ENCODE data around the gene SPATA31C2.

The SPATA31C2 gene

DNA sequence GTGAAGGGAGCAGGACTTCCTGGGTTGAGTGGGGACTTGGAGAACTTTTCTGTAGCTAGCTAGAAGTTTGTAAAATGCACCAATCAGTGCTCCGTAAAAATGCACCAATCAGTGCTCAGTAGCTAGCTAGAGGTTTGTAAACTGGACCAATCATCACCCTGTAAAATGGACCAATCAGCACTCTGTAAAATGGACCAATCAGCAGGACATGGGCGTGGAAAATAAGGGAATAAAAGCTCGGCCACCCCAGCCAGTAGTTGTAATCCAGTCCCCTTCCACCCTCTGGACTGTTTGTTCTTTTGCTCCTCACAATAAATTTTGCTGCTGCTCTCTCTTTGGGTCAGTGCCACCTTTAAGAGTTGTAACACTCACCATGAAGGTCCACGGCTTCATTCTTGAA, 29.5 kb downstream of the SPATA31C2 start:
- no peaks in the 10 kb centered on the region for H3K4me1 ChIP-seq (ENCODE audit: insufficient read depth, low read length)
- H3K36me3 ChIP-seq (ENCODE audit: insufficient read depth, low read length): no peaks in the 10 kb centered on the region
- no peak overlapping the region for H3K9ac ChIP-seq (ENCODE audit: low read depth, low read length)
- H3K9me3 ChIP-seq (ENCODE audit: control insufficient read depth, insufficient read depth, low read length): no peaks in the 10 kb centered on the region

DNA sequence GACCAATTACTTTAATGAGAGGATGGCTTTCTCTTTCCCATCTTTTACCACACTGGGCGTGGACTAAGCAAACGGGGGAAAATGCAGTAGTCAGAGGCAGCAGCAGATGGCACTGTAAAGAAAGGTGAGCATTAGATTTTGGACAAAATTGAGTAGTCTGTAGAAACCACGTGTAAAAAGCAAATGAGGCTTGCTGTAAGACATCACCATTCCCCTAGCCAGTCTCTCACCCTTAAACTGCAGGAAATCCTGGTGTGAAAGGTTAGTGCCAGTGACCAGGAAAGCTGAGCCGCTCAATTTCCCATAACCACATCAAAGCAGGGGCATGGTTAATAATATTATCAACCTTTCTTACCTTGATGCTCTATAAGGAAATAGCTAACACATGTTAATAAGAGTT, 31.8 kb downstream of the SPATA31C2 start:
- Histone ChIP-seq H3K36me3 (ENCODE audit: insufficient read depth, low read length) (no peaks in the 10 kb centered on the region), H3K9me3 (ENCODE audit: control insufficient read depth, insufficient read depth, low read length) (no peaks in the 10 kb centered on the region), H3K9ac (ENCODE audit: low read depth, low read length) (no peak overlapping the region), H3K4me1 (ENCODE audit: insufficient read depth, low read length) (no peaks in the 10 kb centered on the region)

DNA sequence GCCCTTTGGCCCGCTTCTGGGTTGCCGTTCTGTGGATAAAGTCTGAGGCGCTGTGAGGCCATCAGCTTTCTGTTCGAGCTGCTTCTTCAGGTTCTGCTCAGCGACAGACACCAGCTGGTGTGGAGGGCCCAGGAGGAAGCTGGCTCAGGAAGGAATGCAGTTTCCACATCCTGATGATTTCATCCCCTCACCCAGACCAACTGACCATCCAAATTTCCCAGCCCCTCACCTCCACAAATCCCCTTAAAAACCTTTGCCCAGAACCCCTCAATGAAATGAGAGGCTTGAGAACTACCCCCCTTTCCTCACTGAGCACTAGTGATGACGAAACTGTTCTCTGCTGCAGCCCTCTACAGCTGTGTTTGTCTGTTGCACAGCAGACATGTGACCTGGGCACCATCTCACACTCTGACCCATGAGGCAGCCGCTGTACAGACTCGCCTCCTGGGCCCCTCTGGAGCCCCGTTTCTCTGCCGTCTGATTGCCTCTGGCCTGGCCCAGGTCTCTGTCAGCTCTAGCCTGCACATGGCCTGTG, 45.4 kb downstream of the SPATA31C2 start:
- Histone ChIP-seq H3K9me3 (ENCODE audit: control insufficient read depth, insufficient read depth, low read length) (no peaks in the 10 kb centered on the region), H3K4me1 (ENCODE audit: insufficient read depth, low read length) (no peaks in the 10 kb centered on the region), H3K36me3 (ENCODE audit: insufficient read depth, low read length) (no peaks in the 10 kb centered on the region), H3K9ac (ENCODE audit: low read depth, low read length) (no peak overlapping the region)

DNA sequence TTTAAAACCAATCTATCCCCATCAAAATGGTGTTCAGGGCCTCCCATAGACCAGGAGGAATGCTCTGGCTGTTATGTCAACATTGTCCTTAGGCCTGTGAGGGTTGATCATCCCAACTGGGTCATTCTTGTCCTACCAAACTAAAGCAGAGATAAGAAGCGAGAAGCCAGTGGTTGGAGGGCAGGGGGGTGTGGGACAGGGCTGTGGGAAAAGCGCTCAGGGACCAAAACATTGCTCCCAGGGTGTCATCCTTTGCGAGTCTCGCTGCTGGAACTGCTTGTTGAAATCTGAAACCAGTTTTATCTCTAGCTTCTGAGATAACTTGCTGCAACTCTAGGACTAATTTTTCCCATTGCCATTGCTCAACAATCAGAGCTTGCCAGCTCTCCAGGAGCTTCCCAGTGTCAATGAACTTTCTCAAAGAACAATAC, 48.1 kb downstream of the SPATA31C2 start:
- Histone ChIP-seq H3K36me3 (ENCODE audit: insufficient read depth, low read length) (no peaks in the 10 kb centered on the region), H3K9me3 (ENCODE audit: control insufficient read depth, insufficient read depth, low read length) (no peaks in the 10 kb centered on the region), H3K9ac (ENCODE audit: low read depth, low read length) (no peak overlapping the region), H3K4me1 (ENCODE audit: insufficient read depth, low read length) (no peaks in the 10 kb centered on the region)

DNA sequence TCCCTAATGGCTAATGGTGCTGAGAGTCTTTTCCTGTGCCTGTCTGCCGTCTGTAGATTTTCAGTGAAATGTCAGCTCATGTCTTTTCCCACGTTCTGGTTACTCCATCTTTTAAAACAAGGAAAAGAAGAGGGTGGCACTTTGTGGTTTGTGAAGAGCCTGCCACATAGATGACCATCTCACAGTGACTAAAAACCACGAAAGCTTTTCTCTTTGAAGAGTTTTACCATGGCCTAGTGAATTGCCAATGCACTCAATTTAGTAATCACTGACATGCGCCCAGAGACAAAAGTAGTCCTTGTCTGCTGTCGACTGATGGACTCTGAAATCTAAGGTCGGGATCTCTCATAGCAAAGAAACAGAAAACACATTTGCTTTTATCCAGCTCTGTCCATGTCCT, 50.4 kb downstream of the SPATA31C2 start:
- no peaks in the 10 kb centered on the region for H3K36me3 ChIP-seq (ENCODE audit: insufficient read depth, low read length)
- H3K4me1 ChIP-seq (ENCODE audit: insufficient read depth, low read length): no peaks in the 10 kb centered on the region
- no peak overlapping the region for H3K9ac ChIP-seq (ENCODE audit: low read depth, low read length)
- H3K9me3 ChIP-seq (ENCODE audit: control insufficient read depth, insufficient read depth, low read length): no peaks in the 10 kb centered on the region

DNA sequence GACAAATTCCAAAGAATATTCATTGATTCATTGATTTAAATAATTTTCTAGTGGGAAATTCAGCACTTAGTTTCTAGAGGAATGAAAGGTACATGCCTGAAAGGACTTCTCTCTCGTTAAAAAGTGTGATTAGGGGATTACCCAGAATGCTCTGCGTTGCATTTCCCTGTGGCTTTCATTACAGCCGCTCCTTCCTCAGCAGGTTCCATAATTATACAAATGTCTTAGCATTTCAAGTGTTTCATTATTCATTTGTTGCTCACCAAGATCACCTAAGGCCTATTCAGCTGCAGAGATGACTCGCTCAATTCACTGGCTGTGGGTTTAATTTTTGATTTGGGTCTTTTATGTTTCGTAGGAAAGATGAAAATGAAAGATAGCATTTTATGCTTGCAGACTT, 52.8 kb downstream of the SPATA31C2 start:
- H3K4me1 ChIP-seq (ENCODE audit: insufficient read depth, low read length): no peaks in the 10 kb centered on the region
- no peaks in the 10 kb centered on the region for H3K9me3 ChIP-seq (ENCODE audit: control insufficient read depth, insufficient read depth, low read length)
- H3K36me3 ChIP-seq (ENCODE audit: insufficient read depth, low read length): no peaks in the 10 kb centered on the region
- H3K9ac ChIP-seq (ENCODE audit: low read depth, low read length): no peak overlapping the region

DNA sequence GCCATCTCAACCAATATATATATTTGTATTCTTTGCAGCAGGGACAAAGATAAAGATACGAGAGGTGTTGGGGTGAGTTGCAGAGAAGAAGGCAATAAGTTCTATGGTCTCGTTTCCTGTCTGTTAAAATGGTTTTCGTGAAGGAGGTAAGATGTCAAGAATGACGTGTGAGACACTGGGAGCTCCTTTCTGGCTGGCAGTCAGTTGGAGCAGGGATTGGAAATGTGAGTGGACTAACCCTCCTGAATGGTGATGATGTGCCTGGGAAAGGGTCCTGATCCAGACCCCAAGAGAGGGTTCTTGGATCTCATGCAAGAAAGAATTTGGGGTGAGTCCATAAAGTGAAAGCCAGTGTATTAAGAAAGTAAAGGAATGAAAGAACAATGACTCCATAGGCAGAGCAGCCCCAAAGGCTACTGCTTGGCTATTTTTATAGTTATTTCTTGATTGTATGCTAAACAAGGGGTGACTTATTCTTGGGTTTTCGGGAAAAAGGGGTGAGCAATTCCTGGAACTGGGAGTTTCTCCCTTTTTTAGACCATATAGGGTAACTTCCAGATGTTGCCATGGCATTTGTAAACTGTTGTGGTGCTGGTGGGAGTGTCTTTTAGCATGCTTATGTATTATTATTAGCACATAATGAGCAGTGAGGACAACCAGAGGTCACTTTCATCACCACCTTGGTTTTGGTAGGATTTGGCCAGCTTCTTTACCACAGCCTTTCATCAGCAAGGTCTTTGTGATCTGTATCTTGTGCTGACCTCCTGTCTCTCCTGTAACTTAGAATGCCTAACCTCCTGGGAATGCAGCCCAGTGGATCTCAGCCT, 53.7 kb downstream of the SPATA31C2 start:
- no peak overlapping the region for H3K9ac ChIP-seq (ENCODE audit: low read depth, low read length)
- H3K36me3 ChIP-seq (ENCODE audit: insufficient read depth, low read length): no peaks in the 10 kb centered on the region
- H3K9me3 ChIP-seq (ENCODE audit: control insufficient read depth, insufficient read depth, low read length): no peaks in the 10 kb centered on the region
- no peaks in the 10 kb centered on the region for H3K4me1 ChIP-seq (ENCODE audit: insufficient read depth, low read length)

All from ES-I3 (cell line).